Right atrium auricular region (tissue), 2 donors: ENCODE measurements around the gene SHD. TPM values are rescaled to one million over a fixed set of nuclear protein-coding genes. Genes with fewer than 3 reads are reported as not detected.
A peak's percentile ranks its signal among the peaks of the same experiment; 100 is the strongest.
"Not testable (repeated sequence)": the region's sequence is repeated elsewhere in the genome, so short reads cannot be mapped to it uniquely, and the experiment has no call there.

Source experiments
- DNase-seq: peaks from one replicate; pipeline ENCODE4 v3.0.0-alpha.2; 2019; ENCODE audit warnings: low spot score
- H3K27ac ChIP-seq, 2 donors: fragments of 200-600 bp; sonication (generic); 1 replicate in 1 of 2; 2 replicates in 1 of 2; pipeline ENCODE4 v1.5.1; 2016 to 2019
- H3K27me3 ChIP-seq, 2 donors: fragments of 200-600 bp; sonication (generic); one replicate each; pipeline versions ENCODE4 v1.5.1 to v1.6.0; 2017 to 2019
- H3K36me3 ChIP-seq: fragments of 200-600 bp; sonication (generic); one replicate; pipeline ENCODE4 v1.5.1; 2016
- H3K4me1 ChIP-seq, 2 donors: fragments of 200-600 bp; sonication (generic); one replicate each; pipeline versions ENCODE4 v1.5.1 to v1.6.0; 2017 to 2019
- H3K4me3 ChIP-seq, 2 donors: fragments of 200-600 bp; sonication (generic); 1 replicate in 1 of 2; 2 replicates in 1 of 2; pipeline ENCODE4 v1.5.1; 2017 to 2019; ENCODE audit warnings: mild to moderate bottlenecking in 1 of 2, moderate library complexity in 1 of 2
- H3K9me3 ChIP-seq, 2 donors: fragments of 200-600 bp; sonication (generic); one replicate each; pipeline ENCODE4 v1.5.1; 2019
- CTCF ChIP-seq, 2 donors: fragments of 200-600 bp; sonication (generic); IDR thresholded peaks; one replicate each; pipeline ENCODE4 v1.5.1; 2019; ENCODE audit warnings: antibody characterized with exemption in 2 of 2
- total RNA-seq, 2 donors: library from RNA; depleted of rRNA; stranded (reverse); fragments of >200 nt; gene quantifications; one replicate each; pipeline ENCODE4 v1.1.0, GENCODE V29; 2016

SHD gene
- 10 to 100 TPM; 24.2 to 24.6 TPM for total RNA-seq

- H3K36me3 ChIP-seq = no peaks in the 10 kb centered on the region
- H3K4me1 ChIP-seq = peaks cover 0 to 27% of the 10 kb centered on the region in 2 donors
- peaks cover 0 to 15% of the 10 kb centered on the region in 2 donors for H3K27me3 ChIP-seq
- no peaks in the 10 kb centered on the region for H3K9me3 ChIP-seq
- H3K27ac ChIP-seq = peak within 1 kb of the TSS; percentile 73 to 87
- no peak for DNase-seq
- peak within 1 kb of the TSS; percentile 55 to 60 for H3K4me3 ChIP-seq
- no peak for TF ChIP-seq CTCF (IDR thresholded peaks at IDR 0.05)
These were observed at the start of gene SHD for GRCh38 chr19:4278419-4279266. TSS of gene SHD (plus strand) at chr19:4279266. CDS start at chr19:4280064, 798 bp downstream.

GRCh38 chr19:4230237-4230636, 48.8 kb upstream of the SHD start:
- H3K27ac ChIP-seq, H3K4me1 ChIP-seq, H3K4me3 ChIP-seq, H3K27me3 ChIP-seq, DNase-seq, H3K36me3 ChIP-seq, H3K9me3 ChIP-seq: not testable (repeated sequence)

GRCh38 chr19:4231521-4231920, 47.5 kb upstream of the SHD start:
- not testable (repeated sequence) for H3K27ac ChIP-seq, H3K9me3 ChIP-seq, H3K36me3 ChIP-seq, H3K4me3 ChIP-seq, H3K4me1 ChIP-seq, H3K27me3 ChIP-seq, DNase-seq

GRCh38 chr19:4232139-4232538, 46.9 kb upstream of the SHD start:
- not testable (repeated sequence) for H3K36me3 ChIP-seq, H3K9me3 ChIP-seq, H3K4me1 ChIP-seq, H3K4me3 ChIP-seq, H3K27me3 ChIP-seq, DNase-seq, H3K27ac ChIP-seq

GRCh38 chr19:4232614-4233281, 46.3 kb upstream of the SHD start:
- Histone ChIP-seq H3K4me3 (no peak overlapping the region), H3K27me3 (peaks cover 0 to 3% of the 10 kb centered on the region in 2 donors), H3K36me3 (no peaks in the 10 kb centered on the region), H3K4me1 (peaks cover 0 to 6% of the 10 kb centered on the region in 2 donors), H3K27ac (no peak overlapping the region), H3K9me3 (no peaks in the 10 kb centered on the region)
- no peak for DNase-seq
- TF ChIP-seq CTCF (IDR thresholded peaks at IDR 0.05) = no peak

- Histone ChIP-seq H3K36me3 (no peaks in the 10 kb centered on the region), H3K9me3 (no peaks in the 10 kb centered on the region), H3K27me3 (peaks cover 0 to 3% of the 10 kb centered on the region in 2 donors), H3K27ac (no peak overlapping the region), H3K4me1 (peaks cover 0 to 6% of the 10 kb centered on the region in 2 donors), H3K4me3 (no peak overlapping the region)
- DNase-seq = no peak
- peak; percentile 22 to 56 for TF ChIP-seq CTCF (IDR thresholded peaks at IDR 0.05)
These were observed 45.7 kb upstream of the SHD start for GRCh38 chr19:4233282-4233853.

- Histone ChIP-seq H3K4me1 (peaks cover 0 to 2% of the 10 kb centered on the region in 2 donors), H3K4me3 (no peak overlapping the region), H3K27ac (no peak overlapping the region), H3K36me3 (no peaks in the 10 kb centered on the region), H3K27me3 (no peaks in the 10 kb centered on the region), H3K9me3 (no peaks in the 10 kb centered on the region)
- TF ChIP-seq CTCF (IDR thresholded peaks at IDR 0.05) = no peak
- no peak for DNase-seq
These were observed 44.8 kb upstream of the SHD start for GRCh38 chr19:4234142-4234861.
